Fibroblast of lung (primary cell): ENCODE data around the gene GALNT2.

Experiments used
- CTCF ChIP-seq, 2 donors: IDR thresholded peaks in 1 of 2; conservative IDR thresholded peaks in 1 of 2; 1 replicate in 1 of 2; 2 replicates in 1 of 2; pipeline ENCODE4 v1.5.1; 2011 to 2012; ENCODE audit warnings: low read length in 2 of 2, control low read depth in 1 of 2, inconsistent platforms in 1 of 2, low read depth in 1 of 2, mild to moderate bottlenecking in 1 of 2
- EZH2 ChIP-seq: IDR thresholded peaks from 2 replicates; pipeline ENCODE4 v1.5.1; 2012; ENCODE audit warnings: low read length, control low read depth, mild to moderate bottlenecking; ENCODE audit errors: missing control alignments

DNA sequence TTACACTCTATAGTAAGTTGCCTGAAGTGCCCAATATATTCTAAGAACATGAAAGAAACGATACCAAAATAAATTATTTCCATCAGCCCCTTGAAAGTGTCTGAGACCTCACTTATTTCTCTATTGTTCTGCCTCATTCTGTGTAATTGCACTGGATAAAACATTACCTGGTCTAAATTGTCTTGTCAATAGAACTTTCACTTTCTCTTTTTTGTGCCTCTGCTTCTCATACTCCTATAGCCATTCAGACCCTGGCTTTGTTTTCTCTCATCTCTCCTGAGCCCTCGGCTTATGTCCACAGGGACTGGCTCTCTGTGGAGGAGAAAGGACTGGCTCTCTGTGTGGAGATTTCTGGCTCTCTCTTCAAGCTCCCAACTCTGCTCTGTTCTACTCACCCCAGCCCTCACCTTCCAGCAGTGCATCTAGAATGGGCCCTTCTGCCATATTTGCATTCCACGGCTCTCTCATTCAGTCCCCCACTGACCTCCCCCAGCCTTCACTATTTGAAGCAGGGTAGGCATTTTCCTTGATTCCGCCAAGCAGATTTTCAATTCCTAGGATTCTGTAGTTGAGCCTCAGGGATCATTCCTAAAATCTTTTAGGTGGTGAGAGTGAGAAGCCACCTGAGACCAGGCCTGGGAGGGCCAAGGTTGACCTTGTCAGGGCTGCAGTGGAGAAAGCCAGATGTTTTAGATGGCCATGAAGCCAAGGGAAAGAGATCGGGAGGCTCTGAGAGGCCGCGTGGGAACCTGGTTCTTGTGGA is 15.9 kb upstream of the GALNT2 start:
- TF ChIP-seq CTCF (conservative IDR thresholded peaks at IDR 0.05 in 1 of 2, IDR thresholded peaks at IDR 0.05 in 1 of 2; ENCODE audit: low read depth in 1 of 2, low read length in 2 of 2) (no peak), EZH2 (no peak)
